Stimulated activated CD4-positive, alpha-beta T cell treated with anti-CD3 and anti-CD28 coated beads, Interleukin-4, amount 100 ng/mL, for 24 hours (primary cell): ENCODE measurements around the gene LMF1.
"Not testable (repeated sequence)": the region's sequence is repeated elsewhere in the genome, so short reads cannot be mapped to it uniquely, and the experiment has no call there.

ENCODE experiments used
- DNase-seq: peaks from one replicate; pipeline ENCODE4 v3.0.0-alpha.2; 2020

The LMF1 gene

GRCh38 chr16:841455-842060 lies 129.2 kb downstream of the LMF1 start:
- DNase-seq = no peak

DNA sequence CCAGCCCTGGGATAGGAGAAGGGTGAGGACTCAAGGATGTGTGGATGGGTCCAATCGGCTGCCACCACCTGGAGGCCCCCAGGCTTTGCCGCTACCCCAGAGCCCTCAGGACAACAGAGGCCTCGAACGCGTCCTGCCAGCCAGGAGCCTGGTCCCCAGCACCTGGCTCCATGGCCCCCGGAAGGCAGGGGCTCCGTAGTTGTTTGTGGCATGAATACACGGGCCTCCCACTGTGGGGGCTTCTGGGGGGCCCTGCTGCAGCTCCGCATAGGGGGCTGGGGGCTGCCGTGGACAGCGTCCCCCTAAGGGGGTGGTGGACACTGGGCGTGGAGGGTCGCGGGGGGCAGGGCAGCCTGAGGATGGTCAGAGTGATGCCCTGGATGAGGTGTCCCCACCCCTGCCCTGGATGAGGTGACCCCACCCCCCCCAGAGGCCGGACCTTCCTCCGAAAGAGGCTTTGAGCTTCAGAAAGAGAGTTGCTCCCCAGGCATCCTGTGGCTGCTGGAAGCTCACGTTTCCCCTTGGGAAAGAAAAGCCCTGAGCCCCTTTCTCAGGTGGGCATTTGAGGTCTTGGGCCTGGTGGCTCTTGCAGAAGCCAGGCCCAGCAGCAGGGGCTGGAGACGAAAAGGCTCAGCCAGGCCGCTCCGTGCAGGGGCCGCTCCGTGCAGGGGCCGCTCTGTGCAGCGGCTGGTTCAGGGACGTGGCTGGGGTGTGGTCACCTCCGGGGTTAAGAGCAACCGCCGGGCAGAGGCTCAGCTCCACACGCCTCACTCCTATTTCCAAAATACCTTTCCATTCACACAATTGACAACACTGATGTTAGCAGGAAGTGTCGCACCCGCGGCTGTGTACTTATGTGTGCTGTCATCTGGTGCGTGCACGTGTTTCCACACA lies 130.0 kb downstream of the LMF1 start:
- DNase-seq = no peak

DNA sequence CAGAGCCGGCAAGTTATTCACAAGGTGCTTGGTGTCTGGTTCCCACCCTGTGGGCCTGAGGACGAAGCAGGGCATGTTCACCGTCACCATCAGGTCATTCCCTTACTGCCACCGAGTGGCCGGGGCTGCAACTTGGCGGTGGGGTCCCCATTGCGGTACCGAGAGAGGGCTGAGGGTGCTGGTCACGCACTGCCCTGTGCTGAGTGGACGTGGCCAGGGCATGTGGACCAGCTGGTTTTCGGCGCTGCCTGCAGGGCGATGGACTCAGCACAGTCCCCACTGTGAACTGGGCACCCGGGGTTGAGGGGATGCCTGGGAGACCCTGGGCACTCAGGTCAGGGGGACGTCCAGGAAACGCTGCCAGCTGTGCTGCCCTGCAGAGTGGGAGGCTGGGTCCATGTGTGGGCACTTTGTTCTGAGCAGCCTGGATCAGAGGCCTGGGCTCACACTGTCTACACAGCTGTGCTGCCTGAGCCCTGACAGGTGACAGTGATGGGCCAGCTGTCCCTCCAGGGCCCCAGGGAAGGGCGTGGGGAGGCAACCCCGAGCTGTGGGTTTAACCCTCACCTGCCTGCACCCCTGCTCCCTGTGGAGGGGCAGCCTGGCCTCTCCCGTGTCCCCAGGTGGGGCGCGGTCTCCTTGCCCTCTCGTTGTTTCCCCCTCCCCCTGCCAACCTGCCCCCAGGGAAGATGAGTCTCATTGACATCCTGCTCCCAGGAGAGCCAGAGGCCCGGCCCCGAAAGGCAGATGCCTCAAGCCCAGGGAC lies 131.0 kb downstream of the LMF1 start:
- DNase-seq = no peak

GRCh38 chr16:838741-839140 lies 132.0 kb downstream of the LMF1 start:
- DNase-seq = no peak

GRCh38 chr16:836822-837221 lies 134.0 kb downstream of the LMF1 start:
- not testable (repeated sequence) for DNase-seq

GRCh38 chr16:836221-836620 lies 134.6 kb downstream of the LMF1 start:
- DNase-seq = no peak

GRCh38 chr16:835373-835772 lies 135.4 kb downstream of the LMF1 start:
- no peak for DNase-seq

GRCh38 chr16:833411-833810 lies 137.4 kb downstream of the LMF1 start:
- DNase-seq = no peak

GRCh38 chr16:832652-833336 lies 138.0 kb downstream of the LMF1 start:
- DNase-seq = no peak

DNA sequence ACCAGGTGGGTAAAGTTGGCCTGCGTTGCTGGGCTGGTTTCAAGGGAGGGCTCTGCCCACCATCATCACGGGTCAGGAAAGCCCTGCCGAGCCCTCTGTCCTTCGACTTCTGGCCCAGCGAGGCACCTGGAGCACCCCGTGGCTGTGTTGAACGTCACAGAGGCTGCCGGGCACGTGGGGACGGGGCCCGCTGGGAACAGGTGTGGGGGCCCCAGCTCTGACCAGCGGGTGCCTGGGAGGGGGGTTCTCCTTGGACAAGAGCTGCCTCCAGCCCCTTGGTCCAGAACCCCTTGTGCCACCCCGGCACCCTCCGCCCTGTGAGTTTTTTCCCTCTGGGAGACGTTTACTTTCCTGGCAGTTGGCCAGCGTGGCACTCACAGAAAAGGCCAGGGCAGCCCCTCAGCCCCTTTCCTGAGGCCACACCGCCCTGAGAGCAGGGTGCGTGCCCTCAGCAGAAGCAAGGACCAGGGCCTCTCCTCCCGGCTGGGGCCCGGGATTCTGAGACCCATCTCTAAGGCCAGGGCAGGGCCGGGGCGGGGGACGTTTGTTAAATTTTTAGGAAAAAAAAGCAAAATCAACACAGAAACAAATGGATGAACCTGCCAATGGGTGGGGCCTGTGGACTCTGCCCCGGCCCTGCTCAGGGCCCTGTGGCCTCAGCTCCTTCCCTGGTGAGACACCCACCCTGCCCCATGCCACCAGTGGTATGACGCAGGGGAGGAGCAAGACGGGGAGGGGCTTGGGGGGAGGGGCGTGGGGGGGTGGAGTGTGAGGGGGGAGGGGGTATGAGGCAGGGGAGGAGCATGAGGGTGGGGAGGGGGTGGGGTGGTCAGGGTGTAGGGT lies 139.0 kb downstream of the LMF1 start:
- no peak for DNase-seq

- DNase-seq = no peak
Observed at GRCh38 chr16:830871-831570, 139.8 kb downstream of the LMF1 start.

DNA sequence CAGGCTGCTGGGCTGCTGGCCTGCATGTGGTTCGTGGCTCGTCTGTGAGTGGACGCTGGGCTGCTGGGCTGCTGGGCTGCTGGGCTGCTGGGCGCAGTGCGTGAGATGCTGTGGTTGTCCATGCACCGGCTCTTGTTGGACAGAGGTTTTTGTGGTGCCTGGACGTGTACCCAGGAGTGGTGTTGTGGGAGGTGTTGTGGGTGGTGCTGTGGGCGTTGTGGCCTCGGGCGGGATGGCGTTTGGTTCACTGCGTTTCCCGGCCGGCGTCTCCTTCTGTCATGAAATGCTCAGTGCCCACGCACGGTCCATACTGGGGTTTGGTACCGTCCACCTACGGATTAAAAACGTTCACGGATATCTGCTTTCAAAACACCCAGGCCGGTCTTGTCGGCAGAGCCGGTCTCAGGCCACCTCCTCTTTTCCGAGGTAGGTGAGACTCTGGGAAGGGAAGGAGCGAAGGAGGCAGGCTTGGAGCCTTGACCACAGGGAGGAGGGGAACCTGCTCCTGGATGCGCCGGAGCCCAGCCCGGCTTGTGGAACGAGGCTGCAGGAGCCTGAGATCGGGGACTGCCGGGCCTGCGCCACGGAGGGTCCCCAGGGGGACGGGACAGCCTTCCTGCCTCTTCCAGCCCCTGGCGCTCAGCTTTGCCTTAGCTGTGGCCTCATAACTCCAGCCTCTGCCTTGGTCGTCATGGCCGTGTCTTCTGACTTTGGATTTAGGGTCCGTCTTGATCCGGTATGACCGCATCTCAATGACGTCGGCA lies 140.5 kb downstream of the LMF1 start:
- DNase-seq = no peak

GRCh38 chr16:828891-829290 lies 141.9 kb downstream of the LMF1 start:
- DNase-seq = no peak

DNA sequence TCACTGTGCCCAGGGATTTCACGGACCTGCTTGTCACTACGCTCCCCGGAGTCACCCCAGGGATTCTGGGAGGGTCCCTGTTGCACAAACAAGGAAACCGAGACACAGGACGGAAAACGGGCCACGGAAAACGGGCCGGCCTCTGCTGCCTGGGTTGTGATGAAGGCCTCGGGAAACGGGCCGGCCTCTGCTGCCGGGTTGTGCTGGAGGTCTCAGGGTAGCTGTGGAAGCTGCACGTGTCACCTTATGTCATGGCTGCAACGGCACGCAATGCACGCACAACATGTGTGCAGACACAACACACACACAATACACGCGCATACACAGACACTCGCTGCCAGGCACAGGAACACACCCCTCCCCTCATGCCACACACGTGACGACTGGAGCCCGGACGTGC lies 143.3 kb downstream of the LMF1 start:
- no peak for DNase-seq

DNA sequence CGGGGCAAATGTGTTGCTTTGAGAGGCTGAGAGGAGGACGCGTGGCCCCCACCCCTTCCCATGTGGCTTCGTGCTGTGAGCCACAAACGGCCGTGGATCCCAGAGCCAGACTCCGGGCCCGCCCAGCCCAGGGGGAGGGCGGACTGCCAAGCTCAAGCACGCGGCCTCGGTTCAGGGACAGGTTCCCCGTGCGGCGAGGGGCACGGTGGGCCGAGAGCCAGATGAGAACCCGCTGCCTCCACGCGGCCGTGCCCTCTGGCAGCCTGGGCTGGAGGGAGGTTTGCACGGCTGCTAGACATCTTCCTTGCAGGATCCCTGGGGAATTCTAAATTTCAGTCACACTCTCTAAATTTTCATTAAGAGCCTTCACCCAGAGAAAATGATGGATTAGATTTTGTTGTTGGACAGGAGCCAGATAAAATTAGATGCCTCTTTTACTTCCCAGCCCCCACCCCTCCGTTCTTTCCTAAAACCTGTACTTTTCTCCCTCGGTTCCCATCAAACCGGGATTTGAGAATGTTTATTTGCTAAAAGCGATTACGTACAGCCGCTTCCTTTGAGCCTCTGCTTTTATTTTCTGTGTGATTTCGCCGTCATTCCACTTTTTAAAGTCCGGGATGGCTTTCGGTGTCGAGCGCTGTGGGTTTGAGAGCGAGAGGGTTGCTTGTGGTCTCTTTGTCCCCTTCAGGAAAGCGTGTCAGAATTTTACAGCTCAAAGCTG lies 145.3 kb downstream of the LMF1 start:
- DNase-seq = no peak

DNA sequence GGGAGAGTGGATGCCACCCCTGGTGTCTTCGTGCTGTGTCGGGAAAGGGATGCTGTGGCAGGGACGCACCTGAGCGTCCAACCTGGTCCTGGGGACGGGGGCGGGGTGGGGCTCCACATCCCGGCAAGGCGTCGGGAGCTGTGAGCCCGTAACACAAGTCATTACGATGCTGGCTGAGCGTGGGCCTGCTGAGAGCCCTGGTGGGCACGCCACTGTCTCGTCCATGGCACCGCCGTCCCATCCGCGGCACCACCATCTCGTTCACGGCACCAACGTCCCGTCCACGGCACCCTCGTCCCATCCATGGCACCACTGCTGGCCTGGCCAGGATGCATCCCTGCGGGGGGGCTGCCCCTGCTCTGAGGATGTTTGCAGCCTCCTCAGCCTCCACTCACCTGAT lies 146.2 kb downstream of the LMF1 start:
- DNase-seq = no peak

DNA sequence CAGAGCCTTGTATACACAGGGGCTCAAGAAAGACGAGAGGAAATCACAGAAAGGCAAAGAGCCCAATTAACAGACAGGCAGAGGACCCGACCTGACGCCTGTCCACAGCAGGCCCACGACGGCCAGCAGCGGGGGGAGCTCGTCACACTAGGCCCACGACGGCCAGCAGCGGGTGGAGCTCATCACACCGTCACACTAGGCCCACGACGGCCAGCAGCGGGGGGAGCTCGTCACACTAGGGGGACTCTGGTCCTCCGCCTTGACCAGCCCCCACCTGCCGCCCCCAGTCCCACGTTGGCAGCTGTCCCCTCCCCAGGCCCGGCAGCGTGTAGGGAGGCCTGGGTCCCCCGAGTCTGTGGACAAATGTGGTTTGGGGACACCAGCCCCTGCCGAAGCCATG lies 146.6 kb downstream of the LMF1 start:
- DNase-seq = no peak

GRCh38 chr16:822909-823297 lies 147.9 kb downstream of the LMF1 start:
- no peak for DNase-seq

DNA sequence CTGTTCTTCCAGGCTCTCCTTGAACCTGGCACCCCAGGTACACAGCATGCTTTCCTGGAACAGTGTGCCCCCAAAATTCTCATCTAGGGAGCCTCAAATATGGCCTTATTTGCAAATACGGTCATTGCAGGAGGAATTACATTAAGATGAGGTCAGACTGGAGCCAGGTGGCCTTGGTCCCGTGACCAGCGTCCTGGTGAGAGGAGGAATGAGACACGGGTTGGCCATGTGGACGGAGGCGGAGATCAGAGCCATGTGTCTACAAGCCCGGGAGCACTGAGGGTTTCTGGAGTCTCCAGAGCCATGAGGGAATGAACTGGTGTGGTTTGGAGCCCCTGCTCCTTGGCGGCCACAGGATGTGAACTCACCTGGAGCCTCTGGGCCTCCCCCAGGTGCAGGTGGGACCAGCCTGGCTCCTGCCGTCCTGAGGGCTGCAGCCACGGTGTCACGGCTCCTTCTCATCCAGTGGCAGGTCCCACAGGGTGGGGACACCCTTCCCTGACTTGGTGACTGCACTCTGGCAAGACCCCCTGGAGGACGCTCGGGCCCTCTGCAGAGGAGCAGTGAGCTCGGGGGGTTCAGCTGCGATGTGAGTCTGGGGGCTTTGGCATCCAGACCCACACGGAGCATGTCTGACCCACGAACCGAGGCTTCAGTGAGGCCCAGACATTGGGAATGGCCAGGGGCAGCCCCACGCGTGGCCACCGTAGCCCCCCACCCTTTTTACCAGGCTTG lies 148.4 kb downstream of the LMF1 start:
- no peak for DNase-seq
